Motor neuron (in vitro differentiated cells): Measurements from ENCODE around the gene LRRC8E. TPM values are rescaled to one million over a fixed set of nuclear protein-coding genes. Genes with fewer than 3 reads are reported as not detected.

Source experiments
- ATAC-seq, 8 experiments: fragments of 200-7000 bp; cut with Tn5 transposase; replicated peaks in 6 of 8; 2 replicates each; pipeline ENCODE4 v1.8.0; 2021; ENCODE audit warnings: mild to moderate bottlenecking in 8 of 8, moderate library complexity in 8 of 8
- H3K27ac ChIP-seq, 2 donors: fragments of 250-450 bp; sonication (Bioruptor Pico); 2 replicates each; pipeline ENCODE4 v1.9.0; 2021; ENCODE audit warnings: antibody characterized with exemption in 2 of 2, mild to moderate bottlenecking in 2 of 2, moderate library complexity in 1 of 2
- H3K4me1 ChIP-seq, 2 donors: fragments of 250-450 bp; sonication (Bioruptor Pico); replicated peaks in 1 of 2; 2 replicates each; pipeline ENCODE4 v1.6.1; 2021; ENCODE audit warnings: antibody characterized with exemption in 2 of 2, mild to moderate bottlenecking in 2 of 2, moderate library complexity in 1 of 2
- H3K4me3 ChIP-seq, 5 donors: fragments of 250-450 bp; sonication (Bioruptor Pico); 2 replicates each; pipeline ENCODE4 v1.9.0; 2021; ENCODE audit warnings: antibody characterized with exemption in 5 of 5, mild to moderate bottlenecking in 5 of 5, moderate library complexity in 4 of 5
- WGBS, 10 experiments: fragments of 450-650 bp; shearing (Covaris generic); methylation state at CpG; one replicate each; pipeline ENCODE4 v1.0.0; 2022; 5-methylcytosine and 5-hydroxymethylcytosine counted together
- in situ Hi-C, 9 experiments: fragments of 400-800 bp; cut with MboI; loops; one replicate each; pipeline ENCODE4 v1.15.0; 2021; ENCODE audit warnings: low sequenced_read_pairs in 9 of 9, low pct_unique_long_range_greater_than_20kb in 2 of 9; ENCODE audit not compliant: unreplicated experiment in 9 of 9
- total RNA-seq, 8 experiments: library from RNA; unstranded; fragments of 300-600 nt; gene quantifications; 2 replicates each; pipeline versions ENCODE4 v1.2.3 to v1.2.4, GENCODE V29; 2022

The LRRC8E gene
- total RNA-seq, 8 experiments from 2014 or later: 0.16 to 3.1 (median 1.4) TPM; not detected in 1

DNA sequence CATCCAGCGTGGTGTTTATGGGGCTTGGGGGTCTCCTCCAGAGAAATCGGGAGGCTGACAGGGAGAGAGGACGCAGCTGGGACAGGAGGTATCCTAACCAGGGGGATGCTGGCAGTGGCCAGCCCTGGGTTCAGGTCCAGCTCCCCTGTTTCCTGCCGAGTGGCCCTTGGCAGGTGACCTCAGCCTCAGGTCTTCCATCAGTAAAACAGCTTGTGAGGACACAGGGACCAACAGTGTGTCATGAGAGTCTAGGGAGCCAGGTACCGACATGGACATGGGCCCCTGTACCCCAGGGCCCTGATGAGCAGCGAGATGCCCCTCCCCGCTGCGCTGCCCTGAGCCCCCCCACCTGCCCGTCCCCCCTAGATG lies 38.7 kb upstream of the LRRC8E start:
- WGBS, 10 experiments: 69 to 80% methylated on average over 1 to 2 of the region's 9 CpGs; no CpG with 5 or more reads in 8 of the 10 experiments
- no peak for ATAC-seq
- H3K4me1 ChIP-seq: peaks cover 12 to 23% of the 10 kb centered on the region in 2 donors
- H3K4me3 ChIP-seq: no peak overlapping the region
- in situ Hi-C loops: no loop called here
- peak overlapping the region in 1 of 2 donors; percentile 29 for H3K27ac ChIP-seq

DNA sequence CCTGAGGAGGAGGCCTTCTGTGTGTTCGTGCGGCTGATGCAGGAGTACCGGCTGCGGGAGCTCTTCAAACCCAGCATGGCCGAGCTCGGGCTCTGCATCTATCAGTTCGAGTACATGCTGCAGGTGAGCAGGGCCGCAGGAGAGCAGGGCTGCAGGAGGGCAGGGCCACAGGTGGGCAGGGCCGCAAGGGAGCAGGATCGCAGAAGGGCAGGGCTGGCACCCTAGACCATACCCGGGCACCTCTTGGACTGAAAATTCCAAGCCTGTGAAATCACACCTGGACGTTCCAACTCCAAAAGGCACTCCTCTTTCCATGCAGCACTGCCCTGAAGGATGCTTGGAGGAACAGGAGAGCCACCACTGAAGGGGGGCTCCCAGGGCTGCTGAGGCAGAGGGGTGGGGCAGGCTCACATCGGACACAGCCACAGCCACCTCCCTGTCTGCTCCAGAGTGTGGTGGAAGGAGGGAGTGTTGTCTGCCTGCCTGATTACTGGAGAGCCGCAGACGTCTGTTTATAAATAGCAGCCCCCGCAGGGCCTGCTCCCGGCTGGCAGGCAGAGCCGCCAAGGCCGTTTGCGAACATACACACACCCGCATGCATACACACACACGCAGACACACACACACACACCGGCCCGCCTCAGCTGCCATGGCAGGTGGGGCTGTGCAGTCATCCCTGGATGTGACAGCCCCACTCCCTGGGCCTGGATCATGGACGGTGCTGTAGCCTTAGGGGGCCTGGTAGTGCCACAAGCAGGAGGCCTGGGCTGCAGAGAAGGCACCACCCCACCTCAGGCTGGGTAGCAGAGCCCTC lies 38.1 kb upstream of the LRRC8E start:
- in situ Hi-C loops: no loop called here

GRCh38 chr19:7850945-7851622 lies 37.2 kb upstream of the LRRC8E start:
- ATAC-seq: no peak
- Histone ChIP-seq H3K27ac (no peak overlapping the region), H3K4me3 (no peak overlapping the region), H3K4me1 (peaks cover 12 to 23% of the 10 kb centered on the region in 2 donors)
- in situ Hi-C loops: no loop called here
- 60 to 88% (median 67%) methylated on average over 1 to 4 of the region's 19 CpGs; no CpG with 5 or more reads in 7 of the 10 experiments for WGBS, 10 experiments

More for the DNA sequence above, 38.1 kb upstream of the LRRC8E start:
- Histone ChIP-seq H3K27ac (peak overlapping the region; percentile 46 to 47), H3K4me1 (peaks cover 12 to 23% of the 10 kb centered on the region in 2 donors), H3K4me3 (no peak overlapping the region)
- WGBS, 10 experiments: 0% methylated on average over 1 of the region's 25 CpGs; no CpG with 5 or more reads in 9 of the 10 experiments
- peak; percentile 60 to 94 (median 70) for ATAC-seq

- Histone ChIP-seq H3K4me3 (no peak overlapping the region), H3K27ac (no peak overlapping the region), H3K4me1 (peaks cover 13 to 23% of the 10 kb centered on the region in 2 donors)
- ATAC-seq: peak in 2 of 8 experiments; percentile 2 to 9
- 82 to 90% (median 89%) methylated on average over 3 to 4 of the region's 26 CpGs; no CpG with 5 or more reads in 7 of the 10 experiments for WGBS, 10 experiments
- in situ Hi-C loops: no loop called here
Observed at GRCh38 chr19:7851623-7852500, 36.4 kb upstream of the LRRC8E start.

DNA sequence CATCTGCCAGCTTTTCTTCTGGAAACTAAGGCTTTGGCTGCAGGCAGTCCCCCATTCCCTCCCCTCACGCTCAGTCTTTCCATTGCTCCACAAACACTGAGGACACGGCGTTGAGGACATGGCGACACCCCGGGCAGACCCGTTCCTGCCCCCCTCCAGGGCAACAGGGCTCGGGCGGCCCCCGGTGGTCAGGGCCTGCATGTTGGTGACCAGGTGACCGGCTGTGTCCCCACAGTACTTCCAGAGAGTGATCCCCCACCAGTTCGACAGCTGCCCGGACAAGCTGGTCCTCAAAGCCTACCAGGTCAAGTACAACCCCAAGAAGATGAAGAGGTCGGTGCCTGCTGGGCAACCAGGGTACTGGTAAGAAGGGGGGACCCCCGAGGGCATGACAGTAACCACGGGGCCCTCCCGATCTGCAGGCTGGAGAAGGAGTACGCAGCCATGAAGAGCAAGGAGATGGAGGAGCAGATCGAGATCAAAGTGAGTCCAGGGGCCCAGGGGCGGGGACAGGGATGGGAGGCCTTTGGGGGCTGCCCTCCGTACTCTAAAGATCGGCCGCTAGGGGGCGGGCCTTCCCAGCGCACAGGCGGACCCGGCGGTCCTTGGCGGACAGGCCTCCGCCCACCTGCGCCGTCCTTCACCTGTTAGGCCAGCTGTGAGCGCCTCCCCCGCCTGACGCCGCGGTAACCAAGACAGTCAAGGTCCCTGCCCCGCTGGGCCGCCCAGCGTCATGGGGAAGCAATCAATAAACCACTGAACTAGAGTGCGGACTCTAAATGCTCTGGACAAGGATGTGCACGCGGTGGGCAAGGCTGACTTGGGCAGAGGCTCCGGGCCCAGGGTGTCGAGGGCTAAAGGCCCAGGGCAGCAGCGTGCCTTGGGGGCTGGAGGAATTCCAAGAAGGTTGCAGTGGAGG lies 35.2 kb upstream of the LRRC8E start:
- Histone ChIP-seq H3K4me3 (no peak overlapping the region), H3K4me1 (peaks cover 23 to 31% of the 10 kb centered on the region in 2 donors), H3K27ac (no peak overlapping the region)
- WGBS, 10 experiments: 10 to 60% (median 38%) methylated on average over 1 to 16 of the region's 45 CpGs; no CpG with 5 or more reads in 4 of the 10 experiments
- peak; percentile 48 to 95 (median 66) for ATAC-seq
- in situ Hi-C loops: no loop called here

GRCh38 chr19:7853770-7854128 lies 34.6 kb upstream of the LRRC8E start:
- H3K27ac ChIP-seq: no peak overlapping the region
- in situ Hi-C loops: no loop called here
- peak in 1 of 8 experiments; percentile 8 for ATAC-seq
- peaks cover 29 to 34% of the 10 kb centered on the region in 2 donors for H3K4me1 ChIP-seq
- no peak overlapping the region for H3K4me3 ChIP-seq
- 72 to 89% (median 77%) methylated on average over 3 to 11 of the region's 12 CpGs; no CpG with 5 or more reads in 6 of the 10 experiments for WGBS, 10 experiments

DNA sequence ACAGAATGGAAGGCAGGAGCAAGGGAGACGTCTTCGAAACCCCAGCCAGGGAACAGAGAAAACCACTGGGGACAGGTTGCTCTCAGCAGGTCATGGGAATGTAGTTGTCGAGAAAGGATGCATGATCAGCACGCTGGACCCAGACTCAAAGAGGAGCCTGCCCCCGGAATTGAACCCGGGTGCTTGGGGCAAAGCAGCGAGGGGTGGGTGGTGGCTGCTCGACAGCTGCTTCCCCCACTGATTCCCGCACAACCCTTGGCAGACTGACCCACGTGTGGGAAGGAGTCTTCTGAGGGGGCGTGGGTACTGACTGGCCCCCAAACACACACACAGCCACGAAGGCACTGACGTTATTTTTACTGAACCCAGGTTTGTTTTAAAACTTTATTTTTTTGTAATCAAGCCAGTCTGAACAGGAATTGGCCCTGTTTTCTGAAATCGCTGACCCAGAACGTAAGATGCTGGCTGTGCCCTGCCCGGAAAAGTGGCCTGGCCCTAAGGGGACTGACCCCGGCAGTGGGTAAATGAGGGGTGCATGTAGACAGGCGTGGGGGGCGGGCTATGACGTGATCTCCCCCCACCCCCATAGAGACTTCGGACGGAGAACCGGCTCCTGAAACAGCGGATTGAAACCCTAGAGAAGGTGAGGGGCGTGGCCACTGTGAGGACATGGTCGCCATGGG lies 32.7 kb upstream of the LRRC8E start:
- H3K4me1 ChIP-seq: peaks cover 27 to 29% of the 10 kb centered on the region in 2 donors
- H3K4me3 ChIP-seq: no peak overlapping the region
- H3K27ac ChIP-seq: no peak overlapping the region
- in situ Hi-C loops: no loop called here
- ATAC-seq: no peak
- 40 to 90% (median 63%) methylated on average over 1 to 10 of the region's 26 CpGs; no CpG with 5 or more reads in 1 of the 10 experiments for WGBS, 10 experiments

DNA sequence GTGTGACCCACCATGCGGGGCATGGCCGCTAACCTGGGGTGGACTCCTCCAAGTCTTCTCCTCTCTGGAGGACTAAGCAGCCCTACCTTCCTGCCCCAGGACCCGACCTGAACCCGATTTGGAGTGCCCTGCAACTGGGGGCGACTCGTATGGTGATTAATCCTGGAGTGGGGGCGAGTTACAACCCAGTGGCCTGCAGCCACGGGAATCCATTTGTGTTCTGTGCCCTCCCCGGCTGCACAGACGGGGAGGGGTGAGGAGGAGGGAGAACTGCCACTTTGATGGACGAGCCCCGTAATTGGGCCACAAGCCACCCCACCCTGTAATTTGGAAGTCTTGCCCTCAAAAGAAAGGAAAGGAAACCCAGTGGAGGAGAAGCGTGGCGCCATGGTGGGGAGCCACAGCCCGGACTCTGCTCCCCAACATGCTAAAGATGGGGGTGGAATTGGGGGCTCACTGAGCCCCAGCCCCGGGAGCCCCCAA lies 32.2 kb upstream of the LRRC8E start:
- 52 to 83% (median 60%) methylated on average over 2 to 13 of the region's 16 CpGs; no CpG with 5 or more reads in 7 of the 10 experiments for WGBS, 10 experiments
- Histone ChIP-seq H3K27ac (no peak overlapping the region), H3K4me1 (peaks cover 31% of the 10 kb centered on the region in 2 donors), H3K4me3 (no peak overlapping the region)
- no peak for ATAC-seq
- in situ Hi-C loops: no loop called here

GRCh38 chr19:7856679-7857663 lies 31.3 kb upstream of the LRRC8E start:
- in situ Hi-C loops: no loop called here
- Histone ChIP-seq H3K4me3 (no peak overlapping the region), H3K27ac (peak overlapping the region in 1 of 2 donors; percentile 68), H3K4me1 (peaks cover 38 to 40% of the 10 kb centered on the region in 2 donors)
- 40 to 92% (median 89%) methylated on average over 1 to 5 of the region's 38 CpGs; no CpG with 5 or more reads in 7 of the 10 experiments for WGBS, 10 experiments
- no peak for ATAC-seq

GRCh38 chr19:7857727-7858108 lies 30.6 kb upstream of the LRRC8E start:
- WGBS, 10 experiments: 47 to 80% methylated on average over 1 to 2 of the region's 8 CpGs; no CpG with 5 or more reads in 8 of the 10 experiments
- peaks cover 35 to 39% of the 10 kb centered on the region in 2 donors for H3K4me1 ChIP-seq
- peak in 3 of 8 experiments; percentile 1 to 23 (median 21) for ATAC-seq
- peak overlapping the region in 1 of 5 donors; percentile 15 for H3K4me3 ChIP-seq
- in situ Hi-C loops: no loop called here
- H3K27ac ChIP-seq: peak overlapping the region; percentile 32 to 68
